Measurements from ENCODE around the gene EXOC2.
A peak's percentile ranks its signal among the peaks of the same experiment; 100 is the strongest.

EXOC2 gene

GRCh38 chr6:692858-693722 is at the start of gene EXOC2:
Gene EXOC2 (minus strand): TSS chr6:693139. CDS start chr6:637818, 55,321 bp downstream.
- DNase-seq, result peak; percentile 92

GRCh38 chr6:741410-742339 is 48.7 kb upstream of the EXOC2 start:
- no peak for DNase-seq

- DNase-seq, result no peak
Observed at GRCh38 chr6:736657-737446, 43.9 kb upstream of the EXOC2 start.

- no peak for DNase-seq
Observed at GRCh38 chr6:733431-734219, 40.7 kb upstream of the EXOC2 start.

- DNase-seq, result no peak
Observed at GRCh38 chr6:731924-732323, 39.0 kb upstream of the EXOC2 start.

GRCh38 chr6:729606-730320 is 36.8 kb upstream of the EXOC2 start:
- DNase-seq, result peak; percentile 28

GRCh38 chr6:727856-728255 is 34.9 kb upstream of the EXOC2 start:
- DNase-seq, result no peak

GRCh38 chr6:723540-723939 is 30.6 kb upstream of the EXOC2 start:
- DNase-seq, result peak; percentile 15

- no peak for DNase-seq
Observed at GRCh38 chr6:722608-723007, 29.7 kb upstream of the EXOC2 start.

- peak; percentile 93 for DNase-seq
Observed at GRCh38 chr6:722077-722524, 29.2 kb upstream of the EXOC2 start.

GRCh38 chr6:718345-718744 is 25.4 kb upstream of the EXOC2 start:
- DNase-seq, result no peak

GRCh38 chr6:717135-717534 is 24.2 kb upstream of the EXOC2 start:
- no peak for DNase-seq

- DNase-seq, result no peak
Observed at GRCh38 chr6:715709-716491, 23.0 kb upstream of the EXOC2 start.

GRCh38 chr6:714100-714499 is 21.2 kb upstream of the EXOC2 start:
- no peak for DNase-seq

GRCh38 chr6:713351-713750 is 20.4 kb upstream of the EXOC2 start:
- DNase-seq, result no peak

- DNase-seq, result no peak
Observed at GRCh38 chr6:712805-713204, 19.9 kb upstream of the EXOC2 start.

GRCh38 chr6:711925-712324 is 19.0 kb upstream of the EXOC2 start:
- DNase-seq, result no peak

- no peak for DNase-seq
Observed at GRCh38 chr6:710601-711571, 17.9 kb upstream of the EXOC2 start.

GRCh38 chr6:709471-710056 is 16.6 kb upstream of the EXOC2 start:
- DNase-seq, result no peak
